HG03097 (cell line): ENCODE data around the gene SLC2A5.
"Not testable (repeated sequence)": the region's sequence is repeated elsewhere in the genome, so short reads cannot be mapped to it uniquely, and the experiment has no call there.

Source experiments
- ATAC-seq: cut with Tn5 transposase; IDR thresholded peaks from one replicate; pipeline ENCODE4 v1.9.1; 2021; ENCODE audit not compliant: unreplicated experiment, low FRiP score

Gene SLC2A5

DNA sequence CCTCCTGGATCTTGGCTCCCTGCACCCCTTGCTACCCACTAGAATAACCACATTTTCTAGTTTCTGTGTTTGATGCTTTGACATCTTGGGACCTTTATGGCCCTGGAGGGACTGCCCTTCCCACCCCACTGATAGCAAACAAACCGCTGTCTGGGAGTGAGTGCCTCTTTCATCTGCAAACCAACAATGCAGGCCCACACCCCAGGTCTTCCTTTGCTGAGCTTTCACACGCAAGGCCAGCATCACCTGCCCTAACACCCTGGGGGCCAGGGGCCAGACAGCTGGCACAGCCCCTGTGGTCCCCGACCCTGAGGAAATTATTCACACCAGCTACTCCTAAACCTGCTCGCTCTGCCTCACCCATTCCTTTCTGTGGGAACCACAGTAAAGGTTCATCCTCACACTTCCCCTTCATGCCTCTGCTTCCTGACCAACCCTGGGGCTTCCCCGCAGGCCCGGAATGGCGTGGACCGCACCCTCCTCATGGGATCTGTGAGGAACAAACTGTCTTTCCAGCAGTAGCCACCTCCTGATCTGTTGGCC is 58.6 kb downstream of the SLC2A5 start:
- ATAC-seq = peak; percentile 64

DNA sequence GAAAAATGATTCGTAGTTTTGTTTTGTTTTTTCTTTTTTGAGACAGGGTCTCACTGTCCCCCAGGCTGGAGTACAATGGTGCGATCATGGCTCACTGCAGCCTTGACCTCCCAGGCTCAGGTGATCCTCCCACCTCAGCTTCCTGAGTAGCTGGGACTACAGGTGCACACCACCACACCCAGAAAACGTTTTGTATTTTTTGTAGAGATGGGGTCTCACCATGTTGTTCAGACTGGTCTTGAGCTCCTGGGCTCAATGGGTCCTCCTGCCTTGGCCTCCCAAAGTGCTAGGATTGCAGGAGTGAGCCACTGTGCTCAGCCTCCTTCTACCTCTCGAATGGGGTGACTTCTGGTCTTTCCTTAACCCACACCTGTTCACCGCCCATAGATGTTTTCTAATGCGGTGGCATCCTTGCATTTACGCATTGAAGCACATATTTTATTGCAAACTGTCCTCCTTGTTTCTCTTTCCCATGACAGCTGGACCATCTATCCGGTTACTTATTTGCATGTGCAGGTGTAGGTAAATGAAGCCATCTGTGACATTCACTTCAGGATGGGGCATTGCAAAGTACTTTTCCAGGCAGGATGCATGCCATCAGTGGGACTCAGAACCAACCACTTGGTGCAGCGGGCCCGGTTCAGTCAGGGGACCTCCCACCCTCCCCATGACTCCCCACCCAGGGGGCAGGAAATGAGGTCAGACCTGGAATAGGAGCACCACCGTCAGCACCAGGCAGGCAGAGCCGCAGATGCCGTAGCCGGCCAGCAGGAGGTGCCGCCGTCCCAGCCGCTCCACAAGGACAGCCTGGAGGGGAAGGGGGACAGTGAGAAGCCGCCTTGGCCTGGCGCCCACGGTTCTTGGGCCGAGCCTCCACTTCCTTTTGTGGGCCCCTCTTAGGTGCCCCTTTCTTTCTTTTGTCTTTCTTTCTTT is 59.7 kb downstream of the SLC2A5 start:
- ATAC-seq = no peak

DNA sequence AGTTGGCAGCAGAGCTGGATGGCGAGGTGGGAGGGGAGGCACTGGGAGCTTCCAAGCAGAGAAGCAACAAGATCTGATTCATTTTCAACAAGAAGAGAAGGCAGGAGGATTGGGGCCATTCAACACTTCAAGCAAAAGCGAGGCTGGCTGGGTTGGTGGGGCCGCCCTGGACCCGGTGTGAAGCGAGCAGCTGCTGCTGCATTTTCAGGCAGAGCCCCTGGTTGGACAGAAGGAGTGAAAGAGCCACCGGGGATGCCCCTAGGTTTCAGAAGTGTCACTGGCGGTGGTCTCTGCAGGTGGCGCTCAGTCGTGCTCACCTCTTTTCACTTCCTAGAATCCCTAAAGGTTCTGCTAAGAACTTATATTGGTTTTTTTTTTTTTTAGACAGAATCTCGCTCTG is 61.2 kb downstream of the SLC2A5 start:
- no peak for ATAC-seq

DNA sequence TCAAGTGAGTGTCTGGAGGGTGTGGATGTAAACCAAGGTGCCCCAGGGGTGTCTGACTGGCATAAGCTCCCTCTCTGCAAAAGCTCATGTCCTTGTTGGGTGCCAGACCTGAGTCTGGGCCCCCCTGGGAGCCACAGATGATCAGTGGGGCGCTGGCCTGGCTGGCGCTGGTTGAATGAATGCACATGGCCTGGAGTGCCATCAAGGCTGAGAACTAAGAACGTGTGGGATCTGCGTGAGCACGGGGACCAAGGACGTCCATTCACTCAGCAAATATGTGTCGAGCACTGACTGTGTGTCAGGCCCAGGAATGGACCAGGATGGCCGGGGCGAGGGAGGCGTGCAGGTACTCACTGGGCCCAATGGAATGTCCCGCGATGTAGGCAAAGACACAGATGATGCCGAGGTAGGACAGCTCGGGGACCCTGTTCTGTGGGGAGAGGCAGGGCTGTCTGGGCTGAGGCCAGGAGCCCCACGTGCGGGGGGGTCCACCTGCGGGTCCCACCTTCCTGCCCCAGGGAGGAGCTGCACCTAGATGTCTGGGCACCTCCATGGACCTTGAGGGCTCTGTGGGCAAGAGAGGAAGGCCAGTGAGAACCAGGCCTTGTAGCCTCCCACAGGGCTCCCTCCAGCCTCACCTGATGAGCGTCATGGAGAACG is 62.3 kb downstream of the SLC2A5 start:
- no peak for ATAC-seq

DNA sequence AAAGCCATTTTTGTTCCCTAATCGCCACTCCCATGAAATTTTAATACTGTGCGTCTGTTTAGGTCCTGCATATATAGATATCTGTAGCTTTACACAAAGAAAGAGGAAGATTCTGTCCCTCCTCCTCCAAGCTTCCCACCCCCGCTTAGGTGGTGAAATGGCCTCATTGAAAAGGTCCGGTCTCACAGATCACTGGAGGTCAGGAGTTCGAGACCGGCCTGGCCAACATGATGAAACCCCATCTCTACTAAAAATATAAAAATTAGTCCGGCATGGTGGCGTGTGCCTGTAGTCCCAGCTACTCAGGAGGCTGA is 64.1 kb downstream of the SLC2A5 start:
- ATAC-seq = no peak

DNA sequence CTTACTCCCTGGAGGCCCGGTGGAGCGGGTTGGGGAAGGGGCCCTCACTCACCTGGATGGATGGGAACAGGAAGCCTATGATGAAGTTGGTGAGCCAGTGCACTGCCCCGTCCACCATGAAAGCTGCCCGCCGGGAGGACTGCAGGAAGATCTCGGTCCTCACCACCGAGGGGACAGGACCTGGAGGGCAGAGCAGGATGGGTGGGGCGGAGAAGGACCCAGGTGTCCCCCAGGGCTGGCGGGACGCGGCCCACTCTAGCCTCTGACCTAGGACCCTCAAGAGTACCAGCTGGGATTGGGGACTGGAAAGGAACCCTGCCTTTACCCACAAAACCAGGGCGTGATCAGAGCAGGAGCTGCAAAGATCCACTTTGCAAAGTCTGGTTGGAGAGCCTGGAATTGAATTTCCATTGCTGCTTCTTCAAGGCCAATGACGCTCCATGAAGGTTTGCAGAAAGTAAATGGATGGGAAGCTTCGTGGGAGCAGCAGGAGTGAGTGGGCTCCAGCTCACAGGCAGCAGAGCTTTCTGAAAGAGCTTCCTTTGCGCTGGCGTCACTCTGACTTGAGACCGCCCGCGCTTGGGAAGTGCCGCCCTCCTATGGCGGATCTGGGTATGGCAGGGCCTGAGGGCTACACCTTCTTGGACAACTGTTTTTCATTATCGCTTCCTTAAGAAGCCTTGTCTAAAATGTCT is 64.6 kb downstream of the SLC2A5 start:
- no peak for ATAC-seq

DNA sequence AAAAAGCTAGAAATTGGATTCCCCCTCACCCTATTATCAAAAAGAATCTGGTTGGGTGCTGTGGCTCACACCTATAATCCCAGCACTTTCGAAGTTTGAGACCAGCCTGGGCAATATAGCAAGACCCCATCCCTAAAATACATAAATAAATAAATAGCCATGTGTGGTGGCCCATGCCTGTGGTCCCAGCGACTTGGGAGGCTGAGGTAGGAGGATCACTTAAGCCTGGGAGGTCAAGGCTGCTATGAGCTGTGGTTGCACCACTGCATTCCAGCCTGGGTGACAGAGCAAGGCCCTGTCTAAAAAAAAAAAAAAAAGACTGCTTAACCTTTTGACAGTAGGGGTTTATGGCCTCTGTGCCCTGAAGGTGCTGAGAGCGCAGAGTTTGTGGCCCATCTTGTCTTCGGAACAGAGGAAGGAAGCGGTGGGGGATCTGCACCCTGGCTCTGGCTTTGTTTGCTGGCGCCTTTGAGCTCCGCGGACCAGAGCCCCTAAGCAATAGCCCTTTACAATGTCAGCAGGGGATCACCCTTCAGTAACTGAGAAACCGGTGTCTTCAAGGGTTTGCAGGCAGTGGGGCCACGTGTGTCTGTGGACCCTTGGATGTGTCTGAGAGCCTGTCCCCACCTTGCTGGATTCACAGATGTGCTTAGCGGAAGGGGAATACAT is 65.3 kb downstream of the SLC2A5 start:
- ATAC-seq = no peak

DNA sequence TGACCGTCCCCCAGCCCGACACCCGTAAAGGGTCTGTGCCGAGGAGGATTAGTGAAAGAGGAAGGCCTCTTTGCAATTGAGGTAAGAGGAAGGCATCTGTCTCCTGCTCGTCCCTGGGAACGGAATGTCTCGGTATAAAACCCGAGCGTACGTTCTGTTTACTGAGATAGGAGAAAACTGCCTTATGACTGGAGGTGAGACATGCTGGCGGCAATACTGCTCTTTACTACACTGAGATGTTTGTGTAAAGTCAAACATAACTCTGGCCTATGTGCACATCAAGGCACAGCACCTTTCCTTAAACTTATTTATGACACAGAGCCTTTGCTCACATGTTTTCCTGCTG is 67.2 kb downstream of the SLC2A5 start:
- not testable (repeated sequence) for ATAC-seq

DNA sequence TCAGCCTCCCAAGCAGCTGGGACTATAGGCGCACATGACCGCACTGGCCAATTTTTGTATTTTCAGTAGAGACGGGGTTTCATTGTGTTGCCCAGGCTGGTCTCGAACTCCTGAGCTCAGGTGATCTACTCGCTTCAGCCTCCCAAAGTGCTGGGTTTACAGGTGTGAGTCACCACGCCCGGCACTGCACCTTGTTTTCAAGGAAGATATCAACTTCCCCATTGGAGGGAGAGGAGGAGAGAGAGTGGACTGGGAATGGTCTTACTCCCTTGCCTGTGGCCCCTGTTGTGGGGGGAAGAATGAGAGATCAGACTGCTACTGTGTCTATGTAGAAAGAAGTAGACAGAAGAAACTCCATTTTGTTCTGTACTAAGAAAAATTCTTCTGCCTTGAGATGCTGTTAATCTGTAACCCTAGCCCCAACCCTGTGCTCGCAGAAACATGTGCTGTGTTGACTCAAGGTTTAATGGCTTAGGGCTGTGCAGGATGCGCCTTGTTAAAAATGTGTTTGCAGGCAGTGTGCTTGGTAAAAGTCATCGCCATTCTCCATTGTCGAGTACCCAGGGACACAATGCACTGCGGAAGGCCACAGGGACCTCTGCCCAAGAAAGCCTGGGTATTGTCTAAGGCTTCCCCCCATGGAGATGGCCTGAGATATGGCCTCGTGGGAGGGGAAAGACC is 67.8 kb downstream of the SLC2A5 start:
- not testable (repeated sequence) for ATAC-seq

DNA sequence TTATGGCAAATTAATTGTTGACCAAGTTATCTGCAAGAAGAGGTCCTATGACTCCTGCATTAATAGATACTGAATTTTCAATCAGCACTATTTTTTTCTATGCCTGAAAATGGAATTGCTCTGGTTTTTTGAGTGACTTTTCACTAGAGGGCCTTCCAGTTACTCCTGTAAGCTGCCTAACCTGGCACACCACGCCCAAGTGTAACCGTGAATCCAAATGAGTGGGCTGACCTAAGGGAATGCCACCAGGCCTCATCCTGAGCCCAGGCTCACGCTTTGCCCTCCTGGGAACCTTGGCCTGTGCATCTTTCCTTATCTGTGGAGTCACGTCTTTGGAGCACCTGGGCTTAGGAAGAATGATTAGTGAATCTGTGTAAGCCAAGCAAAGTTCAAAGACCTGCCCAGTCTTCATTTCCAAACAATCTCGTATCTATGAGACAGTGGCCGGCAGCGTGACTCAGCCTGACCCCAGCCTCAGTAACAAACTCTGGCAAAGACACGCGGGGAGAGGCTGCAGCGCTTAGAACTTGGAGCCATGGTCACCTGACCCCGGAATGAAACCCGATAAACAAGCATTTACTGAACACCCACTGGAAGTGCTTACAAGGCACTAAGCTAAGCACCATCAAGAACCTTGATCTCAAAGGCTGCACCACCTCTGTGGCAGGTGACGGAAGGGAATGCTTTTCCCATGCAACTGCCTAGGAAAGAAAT is 75.3 kb downstream of the SLC2A5 start:
- ATAC-seq = not testable (repeated sequence)

DNA sequence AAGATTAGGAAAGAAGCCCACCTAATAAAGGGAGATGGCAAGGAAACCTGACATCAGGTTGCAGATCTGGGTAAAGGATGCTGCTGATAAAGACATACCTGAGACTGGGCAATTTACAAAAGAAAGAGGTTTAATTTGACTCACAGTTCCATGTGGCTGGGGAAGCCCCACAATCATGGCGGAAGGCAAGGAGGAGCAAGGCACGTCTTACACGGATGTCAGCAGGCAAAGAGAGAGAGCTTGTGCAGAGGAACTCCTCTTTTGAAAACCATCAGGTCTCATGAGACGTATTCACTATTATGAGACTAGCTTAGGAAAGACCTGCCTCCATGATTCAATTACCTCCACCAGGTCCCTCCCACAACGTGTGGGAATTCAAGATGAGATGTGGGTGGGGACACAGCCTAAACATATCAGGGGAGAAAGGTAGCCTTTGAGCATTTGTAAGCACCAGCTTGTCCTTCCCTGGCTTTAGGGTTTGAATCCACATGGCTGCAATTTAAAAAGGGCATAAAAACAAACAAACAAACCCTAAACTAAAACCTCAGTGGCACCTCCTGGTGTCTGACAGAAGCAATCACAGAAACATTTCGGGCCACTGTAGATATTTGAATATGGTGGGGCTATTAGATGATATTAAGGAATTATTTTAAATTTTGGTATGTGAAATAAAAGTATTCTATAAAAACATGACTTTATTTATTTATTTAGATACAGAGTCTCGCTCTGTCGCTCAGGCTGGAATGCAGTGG is 76.3 kb downstream of the SLC2A5 start:
- ATAC-seq = no peak

DNA sequence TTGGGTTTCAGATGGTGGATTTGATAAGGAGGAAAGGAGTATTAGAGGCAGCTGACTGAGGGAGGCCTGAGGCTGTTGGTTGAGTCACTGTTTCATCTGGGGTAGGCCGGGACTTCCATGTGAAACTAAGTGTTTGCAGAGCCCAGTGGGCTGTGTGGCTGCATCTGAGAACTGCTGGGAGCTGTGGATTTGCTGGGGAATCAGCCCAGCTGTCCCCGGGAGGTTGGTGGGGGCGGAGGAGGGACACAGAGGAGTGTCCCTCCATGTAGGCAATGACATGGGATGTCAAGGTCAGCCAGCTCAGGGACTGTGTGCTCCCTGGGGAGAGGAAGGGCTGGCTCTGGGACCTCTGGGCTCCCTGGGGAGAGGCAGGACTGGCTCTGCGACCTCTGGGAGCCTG is 79.6 kb downstream of the SLC2A5 start:
- no peak for ATAC-seq

DNA sequence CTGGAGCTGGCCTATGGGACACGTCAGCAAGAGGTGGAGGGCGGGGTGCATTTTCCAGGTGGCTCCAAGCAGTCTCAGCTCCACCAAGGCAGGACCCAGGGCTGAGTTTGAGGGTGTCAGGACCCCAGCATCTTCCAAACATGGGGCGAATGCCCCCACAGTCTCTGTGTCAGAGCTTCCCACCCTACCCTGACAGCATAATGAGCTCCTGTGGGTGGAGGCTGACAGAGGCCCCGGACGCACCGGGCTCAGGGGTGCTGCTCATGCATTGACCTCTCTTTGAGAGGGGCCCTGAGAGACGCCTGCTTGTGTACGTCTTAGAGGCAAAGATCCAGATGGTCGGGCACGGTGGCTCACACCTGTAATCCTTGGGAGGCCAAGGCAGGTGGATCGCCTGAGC is 80.4 kb downstream of the SLC2A5 start:
- ATAC-seq = no peak

DNA sequence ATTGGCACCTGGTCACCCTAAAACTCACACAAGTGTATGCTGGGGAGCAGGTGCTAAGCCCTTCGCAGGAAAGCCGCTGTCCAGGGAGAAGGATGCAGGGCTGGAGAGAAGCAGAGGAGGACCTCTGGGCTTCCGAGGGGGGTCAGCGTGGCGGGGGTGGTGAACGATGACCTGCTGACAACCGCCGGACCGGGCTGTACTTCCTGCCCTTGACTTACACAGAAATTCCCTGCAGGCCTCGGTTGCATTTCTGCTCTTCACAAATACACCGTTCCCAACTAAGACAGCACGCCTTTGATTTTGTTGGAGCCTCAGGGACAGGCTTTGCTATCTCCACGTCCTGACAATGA is 80.8 kb downstream of the SLC2A5 start:
- ATAC-seq = no peak

DNA sequence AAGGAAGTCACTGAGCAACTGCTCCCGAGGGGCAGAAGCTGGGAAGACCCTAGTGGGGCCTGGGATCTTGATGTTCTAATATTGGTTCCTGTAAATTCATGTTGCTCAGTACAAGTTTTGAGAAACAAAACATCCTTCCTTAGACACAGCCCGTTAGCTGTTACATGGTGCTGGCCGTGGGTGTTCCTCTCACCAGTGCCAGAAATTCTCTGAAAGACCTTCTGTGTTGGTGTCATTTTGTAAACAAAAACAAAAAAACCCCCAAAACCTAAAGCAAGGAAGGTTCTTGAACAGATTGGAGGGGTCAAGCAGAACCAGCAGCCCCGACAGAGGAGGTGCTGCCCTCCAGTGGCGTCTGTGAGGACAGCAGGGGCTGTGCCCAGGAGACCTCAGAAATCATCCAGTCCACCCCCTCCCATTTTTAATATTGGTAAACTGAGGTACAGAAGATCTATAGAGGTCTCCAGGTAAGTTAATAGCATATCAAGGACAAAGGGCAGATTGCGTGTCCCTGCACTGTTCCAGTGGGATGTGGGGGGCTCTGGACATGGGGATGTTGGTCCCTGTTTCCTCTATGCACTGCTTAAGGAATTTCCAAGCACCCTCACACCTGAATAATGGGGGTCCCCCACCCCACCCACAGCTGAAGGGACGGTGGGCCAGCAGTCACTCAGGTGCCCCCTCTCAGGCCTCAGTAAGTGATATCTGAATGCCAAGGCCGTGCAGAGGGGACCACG is 81.4 kb downstream of the SLC2A5 start:
- no peak for ATAC-seq

DNA sequence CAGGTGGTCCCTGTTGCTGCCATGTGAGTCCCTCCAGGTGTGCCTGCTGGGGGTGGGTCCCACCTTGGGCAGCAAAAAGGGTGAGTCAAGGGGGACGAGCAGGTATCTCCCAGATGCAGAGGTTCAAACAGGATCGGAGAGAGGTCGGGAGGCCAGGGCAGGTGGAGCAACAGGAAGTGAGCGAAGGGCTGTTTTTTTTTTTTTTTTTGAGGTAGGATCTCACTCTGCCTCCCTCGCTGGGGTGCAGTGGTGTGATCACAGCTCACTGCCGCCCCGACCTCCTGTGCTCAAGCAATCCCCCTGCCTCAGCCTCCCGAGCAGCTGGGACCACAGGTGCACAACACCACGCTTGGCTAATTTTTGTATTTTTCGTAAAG is 82.6 kb downstream of the SLC2A5 start:
- ATAC-seq = no peak

DNA sequence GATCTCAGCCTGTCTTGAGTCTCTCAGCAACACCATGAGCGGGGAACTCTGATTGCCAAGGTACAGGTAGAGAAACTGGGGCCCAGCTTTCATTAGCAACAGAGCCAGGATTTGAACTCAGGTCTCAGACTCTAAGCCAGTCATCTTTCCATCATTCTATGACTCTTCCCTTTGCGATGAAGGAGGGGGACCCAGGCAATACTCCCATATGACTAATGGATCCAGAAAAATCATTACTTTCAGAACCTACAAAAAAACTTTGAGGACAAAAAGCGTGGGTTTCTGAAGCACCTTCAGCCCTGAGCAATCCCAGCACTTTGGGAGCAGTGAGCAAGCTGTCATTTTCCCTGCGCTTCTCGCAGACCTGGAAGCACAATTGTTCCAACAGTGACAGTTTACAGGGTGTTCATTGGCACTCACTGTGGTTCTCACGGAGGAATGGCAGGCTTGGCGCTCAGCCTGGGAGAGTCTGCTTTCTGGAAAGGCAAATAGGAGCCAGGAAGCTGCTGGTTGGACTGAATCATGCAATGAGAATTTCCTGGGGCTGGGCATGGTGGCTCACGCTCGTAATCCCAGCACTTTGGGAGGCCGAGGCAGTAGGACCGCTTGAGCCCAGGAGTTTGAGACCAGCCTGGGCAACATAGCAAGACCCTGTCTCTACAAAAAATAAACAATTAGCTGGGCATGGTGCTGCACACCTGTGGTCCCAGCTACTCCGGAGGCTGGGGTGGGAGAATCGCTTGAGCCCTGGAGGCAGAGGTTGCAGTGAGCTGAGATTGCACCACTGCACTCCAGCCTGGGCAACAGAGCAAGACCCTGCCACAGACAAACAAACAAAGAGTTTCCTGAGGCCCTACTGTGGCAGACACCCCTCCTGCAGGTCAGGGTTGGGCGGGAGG is 83.3 kb downstream of the SLC2A5 start:
- no peak for ATAC-seq
